DMS114 treated with DMSO at 0.1 percent for 48 hours (cell line): ENCODE results near the gene MRTFB.

Experiments used
- DNase-seq: peaks from one replicate; lab custom pipeline; 2025; ENCODE audit not compliant: unreplicated experiment; lab: John Stamatoyannopoulos, UW

Gene MRTFB

GRCh38 chr16:14304891-14305460 lies 233.9 kb downstream of the MRTFB start:
- no peak for DNase-seq

- no peak for DNase-seq
Observed at GRCh38 chr16:14306485-14307058, 235.5 kb downstream of the MRTFB start.

- DNase-seq, result no peak
Observed at GRCh38 chr16:14307059-14307526, 236.0 kb downstream of the MRTFB start.

- DNase-seq, result no peak
Observed at GRCh38 chr16:14307527-14308367, 236.6 kb downstream of the MRTFB start.

GRCh38 chr16:14308368-14308723 lies 237.2 kb downstream of the MRTFB start:
- DNase-seq, result no peak

- no peak for DNase-seq
Observed at GRCh38 chr16:14309001-14309886, 238.1 kb downstream of the MRTFB start.

GRCh38 chr16:14309906-14310305 lies 238.8 kb downstream of the MRTFB start:
- no peak for DNase-seq

- no peak for DNase-seq
Observed at GRCh38 chr16:14310519-14310991, 239.4 kb downstream of the MRTFB start.

- no peak for DNase-seq
Observed at GRCh38 chr16:14314116-14314515, 243.0 kb downstream of the MRTFB start.

- DNase-seq, result no peak
Observed at GRCh38 chr16:14315683-14316320, 244.7 kb downstream of the MRTFB start.
